Ovary (tissue), 3 donors: ENCODE data around the gene SEMA6A.

ENCODE experiments used
- CTCF ChIP-seq, 3 donors: fragments of 450-650 bp in 2 of 3; fragments of 200-600 bp in 1 of 3; IDR thresholded peaks; one replicate each; pipeline versions ENCODE4 v1.5.1 to v1.8.0; 2016 to 2022; ENCODE audit warnings: antibody characterized with exemption in 3 of 3, mild to moderate bottlenecking in 1 of 3
- EP300 ChIP-seq: sonication (generic); formaldehyde crosslinking; IDR thresholded peaks from one replicate; pipeline ENCODE4 v1.6.1; 2017; ENCODE audit warnings: antibody characterized with exemption
- POLR2A ChIP-seq: fragments of 450-650 bp; IDR thresholded peaks from one replicate; pipeline ENCODE4 v1.6.1; 2017; ENCODE audit warnings: antibody characterized with exemption, mild to moderate bottlenecking, moderate library complexity
- donor health status: DM: no; HTN: no; CAD: no.

GRCh38 chr5:116612431-116612830, 37.8 kb upstream of the SEMA6A start:
- no peak for TF ChIP-seq CTCF (IDR thresholded peaks at IDR 0.05)
- TF ChIP-seq POLR2A, result no peak
- TF ChIP-seq EP300, result no peak
